ENCODE data around the gene PCP4L1. TPM values are rescaled to one million over a fixed set of nuclear protein-coding genes. Genes with fewer than 3 reads are reported as not detected.

Gene PCP4L1
- total and polyA plus RNA-seq, 2 donors (not counting 1 experiment from before 2014, with no cell fraction given), result not detected

- Histone ChIP-seq H3K4me2 (replicated peaks; ENCODE audit: low read depth, low read length, poor library complexity, severe bottlenecking) (no peak overlapping the region), H3K4me3 (ENCODE audit: control extremely low read depth in 1 of 5, extremely low read depth in 1 of 5, insufficient read depth in 1 of 5, low read depth in 2 of 5, low read length in 4 of 5) (no peak overlapping the region), H4K20me1 (ENCODE audit: control insufficient read depth, insufficient read depth, low read length, poor library complexity, severe bottlenecking) (no peaks in the 10 kb centered on the region), H2AFZ (ENCODE audit: insufficient read depth, low read depth, low read length, poor library complexity, severe bottlenecking) (no peak overlapping the region), H3K4me1 (ENCODE audit: control insufficient read depth in 2 of 2, insufficient read depth in 2 of 2, low read length in 2 of 2) (no peaks in the 10 kb centered on the region), H3K27me3 (replicated peaks in 1 of 4; ENCODE audit: control extremely low read depth in 1 of 4, control insufficient read depth in 3 of 4, insufficient read depth in 4 of 4, low read length in 3 of 4) (no peaks in the 10 kb centered on the region), H3K9me3 (ENCODE audit: control extremely low read depth in 1 of 3, control insufficient read depth in 2 of 3, insufficient read depth in 1 of 3, low read length in 2 of 3) (no peaks in the 10 kb centered on the region), H3K9ac (ENCODE audit: low read length) (no peak overlapping the region), H3K36me3 (replicated peaks in 1 of 2; ENCODE audit: control extremely low read depth in 1 of 2, control insufficient read depth in 1 of 2, extremely low read depth in 1 of 2, insufficient read depth in 2 of 2, low read length in 1 of 2) (no peaks in the 10 kb centered on the region), H3K27ac (ENCODE audit: low read length in 2 of 2) (no peak overlapping the region), H3K79me2 (ENCODE audit: control insufficient read depth, insufficient read depth, low read length) (no peaks in the 10 kb centered on the region)
- peaks cover 8% of the 10 kb centered on the region for H3K4me1 Mint-ChIP-seq
- no peak for ATAC-seq (ENCODE audit: low read depth)
- intact Hi-C loops (cut with micrococcal nuclease), result no loop called here
- ChIA-PET POLR2A (no interaction called here), CTCF (interaction anchor here (1.1 to 1.7 kb wide), 2 partner anchors 8 to 57 kb away, joined by 5 to 6 read pairs; partner anchors contain the start of gene TOMM40L)
- no peak overlapping the region for H3K27ac Mint-ChIP-seq
- H3K27me3 Mint-ChIP-seq, result peaks cover 20% of the 10 kb centered on the region
- DNase-seq, result no peak
- no peaks in the 10 kb centered on the region for H3K9me3 Mint-ChIP-seq (ENCODE audit: insufficient read depth)
- H3K4me3 Mint-ChIP-seq, result no peak overlapping the region
- TF ChIP-seq EZH2 (IDR thresholded peaks at IDR 0.05; ENCODE audit: borderline replicate concordance, insufficient read depth, low read depth, low read length, poor library complexity, severe bottlenecking), result no peak
- TF ChIP-seq CTCF (IDR thresholded peaks at IDR 0.05), result no peak
- no CpG with 5 or more reads among the region's 1 CpG for WGBS (ENCODE audit: insufficient coverage)
These were observed 24.4 kb downstream of the PCP4L1 start for GRCh38 chr1:161282991-161283390.

- CTCF ChIA-PET, result no interaction called here
- Mint-ChIP-seq H3K27ac (no peak overlapping the region), H3K9me3 (ENCODE audit: insufficient read depth) (no peaks in the 10 kb centered on the region), H3K27me3 (peaks cover 10% of the 10 kb centered on the region), H3K4me1 (peaks cover 8% of the 10 kb centered on the region), H3K4me3 (no peak overlapping the region)
- ATAC-seq (ENCODE audit: low read depth), result no peak
- intact Hi-C loops (cut with micrococcal nuclease), result no loop called here
- no peak overlapping the region for H3K4me2 ChIP-seq (replicated peaks; ENCODE audit: low read depth, low read length, poor library complexity, severe bottlenecking)
- POLR2A ChIA-PET, result no interaction called here
- no peaks in the 10 kb centered on the region for H3K4me1 ChIP-seq (ENCODE audit: control insufficient read depth in 2 of 2, insufficient read depth in 2 of 2, low read length in 2 of 2)
- no peaks in the 10 kb centered on the region for H3K36me3 ChIP-seq (replicated peaks in 1 of 2; ENCODE audit: control extremely low read depth in 1 of 2, control insufficient read depth in 1 of 2, extremely low read depth in 1 of 2, insufficient read depth in 2 of 2, low read length in 1 of 2)
- WGBS (ENCODE audit: insufficient coverage), result no CpG with 5 or more reads among the region's 2 CpGs
- H3K4me3 ChIP-seq (ENCODE audit: control extremely low read depth in 1 of 5, extremely low read depth in 1 of 5, insufficient read depth in 1 of 5, low read depth in 2 of 5, low read length in 4 of 5), result no peak overlapping the region
- DNase-seq, result no peak
- H3K9me3 ChIP-seq (ENCODE audit: control extremely low read depth in 1 of 3, control insufficient read depth in 2 of 3, insufficient read depth in 1 of 3, low read length in 2 of 3), result no peaks in the 10 kb centered on the region
- TF ChIP-seq CTCF (IDR thresholded peaks at IDR 0.05), result no peak
- no peak for TF ChIP-seq EZH2 (IDR thresholded peaks at IDR 0.05; ENCODE audit: borderline replicate concordance, insufficient read depth, low read depth, low read length, poor library complexity, severe bottlenecking)
- H2AFZ ChIP-seq (ENCODE audit: insufficient read depth, low read depth, low read length, poor library complexity, severe bottlenecking), result no peak overlapping the region
- no peak overlapping the region for H3K27ac ChIP-seq (ENCODE audit: low read length in 2 of 2)
- H3K79me2 ChIP-seq (ENCODE audit: control insufficient read depth, insufficient read depth, low read length), result no peaks in the 10 kb centered on the region
- no peaks in the 10 kb centered on the region for H4K20me1 ChIP-seq (ENCODE audit: control insufficient read depth, insufficient read depth, low read length, poor library complexity, severe bottlenecking)
- no peaks in the 10 kb centered on the region for H3K27me3 ChIP-seq (replicated peaks in 1 of 4; ENCODE audit: control extremely low read depth in 1 of 4, control insufficient read depth in 3 of 4, insufficient read depth in 4 of 4, low read length in 3 of 4)
- no peak overlapping the region for H3K9ac ChIP-seq (ENCODE audit: low read length)
These were observed 26.6 kb downstream of the PCP4L1 start for GRCh38 chr1:161285113-161285512.

Measured in B cell (primary cell).